Natural killer cell (primary cell): ENCODE data around the gene PALM2AKAP2. TPM values are rescaled to one million over a fixed set of nuclear protein-coding genes. Genes with fewer than 3 reads are reported as not detected.

Source experiments
- ATAC-seq, 3 donors: fragments of 150-1000 bp in 2 of 3; fragments of 200-7000 bp in 1 of 3; cut with Tn5 transposase; 1 replicate in 1 of 3; 2 replicates in 2 of 3; pipeline ENCODE4 v1.10.0; 2021; ENCODE audit warnings: mild to moderate bottlenecking in 2 of 3, moderate library complexity in 2 of 3
- DNase-seq, 2 donors: peaks; one replicate each; pipeline versions ENCODE4 v3.0.0 to v3.0.0-alpha.2; 2013 to 2021; ENCODE audit warnings: mixed read lengths in 1 of 2
- H3K27ac ChIP-seq: one replicate; pipeline ENCODE4 v1.5.1; 2013; ENCODE audit warnings: mild to moderate bottlenecking, low read length
- H3K27me3 ChIP-seq: one replicate; pipeline ENCODE4 v1.6.1; 2013; ENCODE audit warnings: low read length; ENCODE audit not compliant: control insufficient read depth, insufficient read depth
- H3K36me3 ChIP-seq: one replicate; pipeline ENCODE4 v1.6.1; 2013; ENCODE audit warnings: low read length; ENCODE audit not compliant: control insufficient read depth, insufficient read depth
- H3K4me1 ChIP-seq: one replicate; pipeline ENCODE4 v1.6.1; 2013; ENCODE audit warnings: low read length; ENCODE audit not compliant: control insufficient read depth, insufficient read depth
- H3K4me3 ChIP-seq: one replicate; pipeline ENCODE4 v1.5.1; 2013; ENCODE audit warnings: low read length
- H3K9me3 ChIP-seq: one replicate; pipeline ENCODE4 v1.6.1; 2013; ENCODE audit warnings: low read length; ENCODE audit not compliant: control insufficient read depth, insufficient read depth
- H3K27ac Mint-ChIP-seq, 2 donors: one replicate each; pipeline ENCODE4 v1.8.0; 2022; ENCODE audit warnings: mild to moderate bottlenecking in 2 of 2, mixed read lengths in 2 of 2, moderate library complexity in 1 of 2
- H3K27me3 Mint-ChIP-seq, 2 donors: one replicate each; pipeline ENCODE4 v1.8.0; 2022; ENCODE audit warnings: low read depth in 2 of 2, mixed read lengths in 2 of 2
- H3K36me3 Mint-ChIP-seq: one replicate; pipeline ENCODE4 v1.8.0; 2022; ENCODE audit warnings: mixed read lengths
- H3K4me1 Mint-ChIP-seq, 2 donors: one replicate each; pipeline ENCODE4 v1.8.0; 2022; ENCODE audit warnings: mixed read lengths in 2 of 2
- H3K4me3 Mint-ChIP-seq: one replicate; pipeline ENCODE4 v1.8.0; 2022; ENCODE audit warnings: mild to moderate bottlenecking, moderate library complexity, mixed read lengths
- H3K9me3 Mint-ChIP-seq, 2 donors: one replicate each; pipeline ENCODE4 v1.8.0; 2022; ENCODE audit warnings: mixed read lengths in 2 of 2
- WGBS: methylation state at CpG from one replicate; pipeline ENCODE4 v1.1.7; 2013; ENCODE audit warnings: missing lambda C conversion rate; ENCODE audit not compliant: insufficient coverage; 5-methylcytosine and 5-hydroxymethylcytosine counted together
- intact Hi-C: fragments of 100-400 bp; cut with micrococcal nuclease; formaldehyde crosslinking; loops from one replicate; pipeline ENCODE4 v1.14.2; 2022
- total RNA-seq, 4 donors: library from RNA; stranded (reverse); fragments of 120-200 nt in 1 of 4; gene quantifications; one replicate each; pipeline versions ENCODE4 v1.2.3 to v1.2.4, GENCODE V29; 2013 to 2022
- TF ChIP-seq, protein P1 (sequence below): fragments of 200-600 bp; IDR thresholded peaks from one replicate; pipeline ENCODE4 v1.8.0; 2022; ENCODE audit warnings: antibody characterized with exemption

The PALM2AKAP2 gene
- total RNA-seq, 3 donors from 2014 or later (not counting 1 experiment from before 2014, with no cell fraction given) = not detected

DNA sequence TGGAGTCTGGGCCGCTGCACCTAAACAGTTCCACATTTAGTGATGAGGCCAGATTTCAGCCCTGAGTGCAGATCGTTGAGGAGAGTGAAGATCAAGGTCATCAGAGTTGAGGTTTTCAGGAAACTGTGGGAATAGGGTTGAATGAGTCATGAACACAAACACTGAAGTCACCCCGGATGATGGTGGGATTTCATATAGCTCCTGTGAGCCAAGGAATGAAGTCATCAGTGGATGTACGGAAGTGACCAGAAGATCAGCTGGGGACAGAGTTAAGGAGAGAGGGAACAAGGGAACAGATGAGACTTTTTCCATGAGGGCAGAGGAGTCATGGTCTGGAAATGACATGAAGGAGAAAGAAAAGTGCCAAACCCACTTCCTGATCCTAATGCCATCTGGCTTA is 36.5 kb downstream of the PALM2AKAP2 start:
- TF ChIP-seq, protein P1, sequence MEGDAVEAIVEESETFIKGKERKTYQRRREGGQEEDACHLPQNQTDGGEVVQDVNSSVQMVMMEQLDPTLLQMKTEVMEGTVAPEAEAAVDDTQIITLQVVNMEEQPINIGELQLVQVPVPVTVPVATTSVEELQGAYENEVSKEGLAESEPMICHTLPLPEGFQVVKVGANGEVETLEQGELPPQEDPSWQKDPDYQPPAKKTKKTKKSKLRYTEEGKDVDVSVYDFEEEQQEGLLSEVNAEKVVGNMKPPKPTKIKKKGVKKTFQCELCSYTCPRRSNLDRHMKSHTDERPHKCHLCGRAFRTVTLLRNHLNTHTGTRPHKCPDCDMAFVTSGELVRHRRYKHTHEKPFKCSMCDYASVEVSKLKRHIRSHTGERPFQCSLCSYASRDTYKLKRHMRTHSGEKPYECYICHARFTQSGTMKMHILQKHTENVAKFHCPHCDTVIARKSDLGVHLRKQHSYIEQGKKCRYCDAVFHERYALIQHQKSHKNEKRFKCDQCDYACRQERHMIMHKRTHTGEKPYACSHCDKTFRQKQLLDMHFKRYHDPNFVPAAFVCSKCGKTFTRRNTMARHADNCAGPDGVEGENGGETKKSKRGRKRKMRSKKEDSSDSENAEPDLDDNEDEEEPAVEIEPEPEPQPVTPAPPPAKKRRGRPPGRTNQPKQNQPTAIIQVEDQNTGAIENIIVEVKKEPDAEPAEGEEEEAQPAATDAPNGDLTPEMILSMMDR = no peak
- no peak overlapping the region for H3K4me3 Mint-ChIP-seq
- no peaks in the 10 kb centered on the region for H3K27me3 Mint-ChIP-seq
- Histone ChIP-seq H3K9me3 (no peaks in the 10 kb centered on the region), H3K27me3 (no peaks in the 10 kb centered on the region), H3K36me3 (no peaks in the 10 kb centered on the region), H3K4me3 (no peak overlapping the region), H3K4me1 (no peaks in the 10 kb centered on the region), H3K27ac (no peak overlapping the region)
- ATAC-seq = no peak
- no peak overlapping the region for H3K27ac Mint-ChIP-seq
- H3K36me3 Mint-ChIP-seq = no peaks in the 10 kb centered on the region
- peaks cover 0 to 6% of the 10 kb centered on the region in 2 donors for H3K4me1 Mint-ChIP-seq
- no peak for DNase-seq
- no peaks in the 10 kb centered on the region for H3K9me3 Mint-ChIP-seq
- 61% methylated on average over 4 of the region's 4 CpGs for WGBS
- intact Hi-C loops = no loop called here

DNA sequence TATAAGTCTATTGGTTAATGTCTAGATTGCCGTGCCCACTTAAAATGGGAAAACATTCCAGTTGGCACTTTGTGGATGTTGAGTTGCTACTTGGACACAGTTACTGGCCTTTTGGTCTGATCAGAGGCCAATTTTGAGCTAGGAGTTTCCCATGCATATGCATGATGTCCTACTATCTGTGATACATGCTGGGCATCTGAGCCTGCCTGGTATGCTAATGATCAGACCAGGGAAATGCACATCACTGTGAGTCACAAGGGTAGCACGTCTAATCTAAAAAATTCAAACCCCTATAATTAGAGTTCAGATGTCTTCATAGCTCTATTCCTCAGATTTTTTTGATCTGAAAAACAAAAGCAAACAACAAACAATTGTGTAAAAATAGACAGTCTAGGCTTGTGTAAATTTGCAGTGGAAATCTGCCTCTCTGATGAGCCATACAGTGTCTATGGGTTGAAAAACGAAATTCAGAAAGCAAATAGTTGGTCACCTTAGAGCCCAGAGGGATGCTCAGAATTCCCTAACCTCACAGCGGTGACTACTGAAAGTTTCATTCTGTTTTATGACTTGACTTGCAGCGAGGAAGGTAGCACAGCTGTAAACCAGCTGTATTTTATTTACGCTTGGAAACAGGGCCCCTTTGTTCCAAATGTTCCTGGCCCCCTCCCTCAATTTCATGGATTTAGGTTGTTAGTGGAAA is 37.3 kb downstream of the PALM2AKAP2 start:
- 47% methylated on average over 6 of the region's 6 CpGs for WGBS
- Histone ChIP-seq H3K4me1 (no peaks in the 10 kb centered on the region), H3K9me3 (no peaks in the 10 kb centered on the region), H3K36me3 (no peaks in the 10 kb centered on the region), H3K27me3 (no peaks in the 10 kb centered on the region), H3K27ac (no peak overlapping the region), H3K4me3 (no peak overlapping the region)
- TF ChIP-seq, protein P1 = no peak
- DNase-seq (no peak), ATAC-seq (no peak)
- Mint-ChIP-seq H3K27me3 (no peaks in the 10 kb centered on the region), H3K4me3 (no peak overlapping the region), H3K9me3 (no peaks in the 10 kb centered on the region), H3K4me1 (peaks cover 0 to 6% of the 10 kb centered on the region in 2 donors), H3K27ac (no peak overlapping the region), H3K36me3 (no peaks in the 10 kb centered on the region)
- intact Hi-C loops = no loop called here

DNA sequence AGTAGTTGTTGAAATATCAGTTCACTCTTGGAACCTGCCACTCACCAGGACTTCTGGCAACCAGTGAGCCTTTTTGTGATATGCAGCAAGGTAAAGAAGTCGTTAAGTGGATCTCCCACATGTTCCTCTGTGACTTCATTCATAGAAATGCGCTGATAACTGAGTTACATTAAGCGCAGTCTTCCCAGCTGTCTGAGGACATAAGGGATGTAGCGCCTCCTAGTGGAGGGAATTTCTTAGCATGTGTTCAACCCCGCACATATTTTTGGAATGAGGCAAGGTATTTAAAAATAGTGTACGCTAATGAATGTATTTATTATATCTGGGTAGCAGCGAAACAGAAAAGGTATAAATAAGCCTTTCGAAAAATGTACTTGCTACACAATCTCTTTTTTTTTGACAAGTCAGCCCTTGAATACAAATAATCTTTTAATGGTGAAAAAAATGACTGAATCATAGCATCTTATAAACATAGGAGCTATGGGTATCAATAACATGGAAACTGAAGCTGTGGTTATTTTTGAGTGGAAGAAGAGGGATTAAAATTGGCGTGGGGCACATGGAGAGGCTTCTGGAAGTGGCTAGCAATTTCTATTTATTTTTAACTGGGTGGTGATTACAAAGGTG is 38.0 kb downstream of the PALM2AKAP2 start:
- DNase-seq = peak in 1 of 2 donors; percentile 57

More for the DNA sequence above, 38.0 kb downstream of the PALM2AKAP2 start:
- Histone ChIP-seq H3K4me1 (no peaks in the 10 kb centered on the region), H3K4me3 (no peak overlapping the region), H3K36me3 (no peaks in the 10 kb centered on the region), H3K27ac (no peak overlapping the region), H3K9me3 (no peaks in the 10 kb centered on the region), H3K27me3 (no peaks in the 10 kb centered on the region)
- intact Hi-C loops = no loop called here
- ATAC-seq = no peak
- H3K4me3 Mint-ChIP-seq = no peak overlapping the region
- peaks cover 0 to under 1% of the 10 kb centered on the region in 2 donors for H3K4me1 Mint-ChIP-seq
- 1% methylated on average over 7 of the region's 9 CpGs for WGBS
- no peaks in the 10 kb centered on the region for H3K9me3 Mint-ChIP-seq
- no peaks in the 10 kb centered on the region for H3K27me3 Mint-ChIP-seq
- TF ChIP-seq, protein P1 = peak; percentile 26
- H3K36me3 Mint-ChIP-seq = no peaks in the 10 kb centered on the region
- H3K27ac Mint-ChIP-seq = no peak overlapping the region
